ENCODE data around the gene TAX1BP1. TPM values are rescaled to one million over a fixed set of nuclear protein-coding genes. Genes with fewer than 3 reads are reported as not detected.

Gene TAX1BP1
- 100 to 1,000 TPM; 105 to 156 (median 110) TPM for total RNA-seq

DNA sequence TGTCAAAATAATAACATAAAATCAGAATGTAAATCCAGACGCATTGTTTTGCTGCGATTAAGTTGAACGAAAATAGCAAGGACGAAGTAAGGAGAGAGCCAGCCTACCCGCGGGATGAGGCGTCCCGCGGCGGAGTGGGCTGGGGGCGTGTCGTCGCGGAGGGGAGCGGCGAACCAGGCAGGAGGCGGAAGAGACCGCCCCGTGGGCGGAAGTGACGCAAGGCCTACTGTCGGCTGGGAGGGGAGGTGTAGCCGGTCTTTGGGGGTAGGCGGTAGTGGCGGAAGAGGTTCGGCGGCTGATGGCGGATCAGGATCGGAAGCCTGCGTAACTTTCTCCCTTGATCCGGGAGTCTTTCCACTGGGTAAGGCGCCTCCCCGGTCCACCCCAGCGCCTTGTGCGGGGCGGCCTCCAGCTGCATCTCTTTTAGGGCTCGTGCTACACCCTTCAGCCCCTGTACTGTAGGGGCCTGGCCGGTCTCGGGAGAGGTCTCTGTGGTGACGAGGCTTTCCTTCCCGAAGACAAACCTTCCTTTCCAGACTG lies at the start of gene TAX1BP1:
Gene TAX1BP1, plus strand, starts transcription at position 254 of the 540 bp plus-strand sequence. CDS start 8,363 bp downstream, outside the sequence.
- peak within 1 kb of the TSS; percentile 99 to 100 for H3K27ac ChIP-seq
- TF ChIP-seq POLR2AphosphoS5 (IDR thresholded peaks at IDR 0.05), result peak; percentile 95 to 100 (median 97)
- TF ChIP-seq, protein P1, sequence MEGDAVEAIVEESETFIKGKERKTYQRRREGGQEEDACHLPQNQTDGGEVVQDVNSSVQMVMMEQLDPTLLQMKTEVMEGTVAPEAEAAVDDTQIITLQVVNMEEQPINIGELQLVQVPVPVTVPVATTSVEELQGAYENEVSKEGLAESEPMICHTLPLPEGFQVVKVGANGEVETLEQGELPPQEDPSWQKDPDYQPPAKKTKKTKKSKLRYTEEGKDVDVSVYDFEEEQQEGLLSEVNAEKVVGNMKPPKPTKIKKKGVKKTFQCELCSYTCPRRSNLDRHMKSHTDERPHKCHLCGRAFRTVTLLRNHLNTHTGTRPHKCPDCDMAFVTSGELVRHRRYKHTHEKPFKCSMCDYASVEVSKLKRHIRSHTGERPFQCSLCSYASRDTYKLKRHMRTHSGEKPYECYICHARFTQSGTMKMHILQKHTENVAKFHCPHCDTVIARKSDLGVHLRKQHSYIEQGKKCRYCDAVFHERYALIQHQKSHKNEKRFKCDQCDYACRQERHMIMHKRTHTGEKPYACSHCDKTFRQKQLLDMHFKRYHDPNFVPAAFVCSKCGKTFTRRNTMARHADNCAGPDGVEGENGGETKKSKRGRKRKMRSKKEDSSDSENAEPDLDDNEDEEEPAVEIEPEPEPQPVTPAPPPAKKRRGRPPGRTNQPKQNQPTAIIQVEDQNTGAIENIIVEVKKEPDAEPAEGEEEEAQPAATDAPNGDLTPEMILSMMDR (IDR thresholded peaks at IDR 0.05), result peak in 1 of 3 donors; percentile 18
- TF ChIP-seq POLR2A (IDR thresholded peaks at IDR 0.05), result peak; percentile 98
- peak within 1 kb of the TSS; percentile 95 to 98 (median 97) for H3K4me3 ChIP-seq
- intact Hi-C loops (cut with DNase I; ENCODE audit: low total_unique reads), result no loop called here
- no peaks in the 10 kb centered on the region for H3K36me3 ChIP-seq
- peak; percentile 93 to 94 for DNase-seq (ENCODE audit: low spot score in 2 of 2)
- H3K27me3 ChIP-seq, result no peaks in the 10 kb centered on the region
- no peaks in the 10 kb centered on the region for H3K9me3 ChIP-seq
- peaks cover 0 to 4% of the 10 kb centered on the region in 2 donors for H3K4me1 ChIP-seq

DNA sequence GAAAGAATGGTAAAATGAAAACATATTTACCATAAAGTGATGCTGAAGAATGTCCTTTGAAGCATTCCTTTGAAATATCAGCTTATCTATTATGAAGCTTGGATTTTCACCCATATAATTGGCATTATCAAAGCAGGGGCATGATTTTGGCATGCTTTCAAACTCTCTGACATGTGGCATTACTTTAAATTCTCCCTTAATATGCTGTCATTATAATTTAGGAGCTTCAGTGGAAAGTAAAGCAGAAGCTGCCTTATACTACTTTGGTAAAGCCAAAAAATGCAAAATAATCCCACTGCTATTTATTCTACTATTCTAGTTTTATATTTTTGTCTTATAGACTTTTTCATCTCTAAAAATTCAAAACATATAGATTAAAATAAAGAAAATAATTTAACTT lies 49.3 kb upstream of the TAX1BP1 start:
- Histone ChIP-seq H3K36me3 (no peaks in the 10 kb centered on the region), H3K27ac (no peak overlapping the region), H3K9me3 (no peaks in the 10 kb centered on the region), H3K27me3 (no peaks in the 10 kb centered on the region), H3K4me1 (no peaks in the 10 kb centered on the region), H3K4me3 (no peak overlapping the region)
- intact Hi-C loops (cut with DNase I; ENCODE audit: low total_unique reads), result no loop called here
- DNase-seq (ENCODE audit: low spot score in 2 of 2), result no peak
- TF ChIP-seq POLR2A (IDR thresholded peaks at IDR 0.05) (no peak), POLR2AphosphoS5 (IDR thresholded peaks at IDR 0.05) (no peak)
- TF ChIP-seq, protein P1 (IDR thresholded peaks at IDR 0.05), result no peak

DNA sequence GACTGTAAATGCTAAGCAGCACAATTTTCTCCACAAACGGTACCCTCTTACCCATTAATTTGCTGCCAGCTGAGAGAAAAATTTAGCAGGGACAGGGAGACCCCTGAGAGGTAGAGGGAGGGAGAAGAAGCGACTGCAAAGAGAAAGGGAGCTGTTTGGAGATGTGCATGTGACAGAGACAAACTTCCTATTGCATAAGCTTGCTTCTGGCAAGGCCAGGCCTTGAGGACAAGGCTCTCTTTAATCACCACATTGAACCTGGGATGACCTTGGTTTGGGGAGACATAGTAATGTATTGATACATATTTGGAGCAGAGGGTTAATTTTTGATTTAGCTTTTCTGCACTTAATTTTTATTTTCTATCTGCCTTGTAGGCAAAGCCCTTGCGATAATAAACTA lies 46.2 kb upstream of the TAX1BP1 start:
- Histone ChIP-seq H3K4me3 (no peak overlapping the region), H3K27me3 (no peaks in the 10 kb centered on the region), H3K4me1 (no peaks in the 10 kb centered on the region), H3K9me3 (no peaks in the 10 kb centered on the region), H3K27ac (peak overlapping the region in 1 of 2 donors; percentile 41), H3K36me3 (no peaks in the 10 kb centered on the region)
- peak in 1 of 2 donors; percentile 28 for DNase-seq (ENCODE audit: low spot score in 2 of 2)
- intact Hi-C loops (cut with DNase I; ENCODE audit: low total_unique reads), result no loop called here
- TF ChIP-seq POLR2AphosphoS5 (IDR thresholded peaks at IDR 0.05) (peak in 1 of 3 donors; percentile 67), POLR2A (IDR thresholded peaks at IDR 0.05) (no peak)
- TF ChIP-seq, protein P1 (IDR thresholded peaks at IDR 0.05), result no peak

DNA sequence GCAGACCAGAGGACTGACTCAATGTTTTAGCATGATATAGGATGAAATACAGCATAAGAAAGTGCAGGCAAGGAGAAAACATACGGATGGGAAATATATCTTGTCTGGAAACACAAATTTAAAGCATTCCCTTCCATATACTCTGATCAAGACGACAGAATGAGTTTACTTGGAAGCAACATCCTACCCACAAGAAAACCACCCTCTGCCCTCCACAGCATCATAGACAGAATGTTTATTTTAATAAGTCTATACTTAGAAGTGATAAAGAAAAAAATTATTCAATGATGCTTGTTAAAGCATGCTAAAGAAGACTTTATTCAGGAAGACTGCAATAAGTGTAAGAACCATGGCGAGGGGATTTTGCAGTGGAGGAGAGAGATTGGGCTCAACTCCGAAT lies 44.9 kb upstream of the TAX1BP1 start:
- Histone ChIP-seq H3K27ac (no peak overlapping the region), H3K4me3 (no peak overlapping the region), H3K36me3 (no peaks in the 10 kb centered on the region), H3K9me3 (no peaks in the 10 kb centered on the region), H3K27me3 (no peaks in the 10 kb centered on the region), H3K4me1 (no peaks in the 10 kb centered on the region)
- intact Hi-C loops (cut with DNase I; ENCODE audit: low total_unique reads), result no loop called here
- no peak for DNase-seq (ENCODE audit: low spot score in 2 of 2)
- TF ChIP-seq POLR2A (IDR thresholded peaks at IDR 0.05) (no peak), POLR2AphosphoS5 (IDR thresholded peaks at IDR 0.05) (no peak)
- TF ChIP-seq, protein P1 (IDR thresholded peaks at IDR 0.05), result no peak

DNA sequence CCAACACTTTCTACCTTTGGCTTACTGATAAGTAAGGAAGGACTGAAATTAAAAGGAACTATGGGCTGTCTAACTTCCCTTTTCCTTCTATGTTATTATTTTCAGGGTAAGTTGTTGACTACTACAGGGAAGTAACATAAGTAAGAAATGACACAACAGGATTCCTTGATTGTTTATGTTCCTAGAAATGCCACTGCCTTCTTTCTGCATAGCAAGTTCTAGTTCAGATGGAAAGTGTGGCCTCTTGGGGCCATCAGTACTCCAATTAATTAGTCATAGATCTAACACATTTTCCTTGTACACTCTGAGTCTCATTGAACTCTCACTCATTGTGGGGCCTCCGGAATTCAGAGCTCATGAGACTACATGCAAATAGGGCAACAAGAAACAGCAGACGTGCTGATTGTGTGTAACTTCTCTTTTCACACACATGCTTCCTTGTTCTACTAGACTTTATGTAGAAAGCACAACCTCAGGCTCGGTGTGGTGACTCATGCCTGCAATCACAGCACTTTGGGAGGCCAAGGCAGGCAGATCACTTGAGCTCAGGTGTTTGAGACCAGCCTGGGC lies 42.0 kb upstream of the TAX1BP1 start:
- H3K4me1 ChIP-seq, result no peaks in the 10 kb centered on the region
- no peaks in the 10 kb centered on the region for H3K9me3 ChIP-seq
- H3K4me3 ChIP-seq, result no peak overlapping the region
- no peaks in the 10 kb centered on the region for H3K27me3 ChIP-seq
- peak overlapping the region; percentile 15 to 43 for H3K27ac ChIP-seq
- no peaks in the 10 kb centered on the region for H3K36me3 ChIP-seq
- intact Hi-C loops (cut with DNase I; ENCODE audit: low total_unique reads), result no loop called here
- DNase-seq (ENCODE audit: low spot score in 2 of 2), result peak in 1 of 2 donors; percentile 56
- TF ChIP-seq, protein P1 (IDR thresholded peaks at IDR 0.05), result no peak
- TF ChIP-seq POLR2AphosphoS5 (IDR thresholded peaks at IDR 0.05) (peak in 1 of 3 donors; percentile 9), POLR2A (IDR thresholded peaks at IDR 0.05) (no peak)

All from breast epithelium (tissue), 4 donors.